ENCODE results near the gene GOLGA6L10.
"Not testable (repeated sequence)": the region's sequence is repeated elsewhere in the genome, so short reads cannot be mapped to it uniquely, and the experiment has no call there.

Gene GOLGA6L10

GRCh38 chr15:82349375-82349774, at the start of gene GOLGA6L10:
GOLGA6L10 (minus strand) TSS chr15:82349475; CDS start chr15:82349375, 100 bp downstream.
- DNase-seq (ENCODE audit: low spot score), result not testable (repeated sequence)

- no peak for DNase-seq (ENCODE audit: low spot score)
These were observed 49.5 kb upstream of the GOLGA6L10 start for GRCh38 chr15:82398785-82399184.

- DNase-seq (ENCODE audit: low spot score), result no peak
These were observed 48.5 kb upstream of the GOLGA6L10 start for GRCh38 chr15:82397817-82398216.

- not testable (repeated sequence) for DNase-seq (ENCODE audit: low spot score)
These were observed 46.5 kb upstream of the GOLGA6L10 start for GRCh38 chr15:82395788-82396187.

- no peak for DNase-seq (ENCODE audit: low spot score)
These were observed 44.4 kb upstream of the GOLGA6L10 start for GRCh38 chr15:82393671-82394070.

GRCh38 chr15:82392077-82392476, 42.8 kb upstream of the GOLGA6L10 start:
- DNase-seq (ENCODE audit: low spot score), result not testable (repeated sequence)

GRCh38 chr15:82390152-82390551, 40.9 kb upstream of the GOLGA6L10 start:
- not testable (repeated sequence) for DNase-seq (ENCODE audit: low spot score)

- not testable (repeated sequence) for DNase-seq (ENCODE audit: low spot score)
These were observed 37.9 kb upstream of the GOLGA6L10 start for GRCh38 chr15:82387209-82387608.

- DNase-seq (ENCODE audit: low spot score), result not testable (repeated sequence)
These were observed 32.2 kb upstream of the GOLGA6L10 start for GRCh38 chr15:82381330-82381955.

GRCh38 chr15:82379552-82379951, 30.3 kb upstream of the GOLGA6L10 start:
- DNase-seq (ENCODE audit: low spot score), result not testable (repeated sequence)

- not testable (repeated sequence) for DNase-seq (ENCODE audit: low spot score)
These were observed 24.4 kb upstream of the GOLGA6L10 start for GRCh38 chr15:82373661-82374060.

- DNase-seq (ENCODE audit: low spot score), result no peak
These were observed 22.4 kb upstream of the GOLGA6L10 start for GRCh38 chr15:82371656-82372055.

- not testable (repeated sequence) for DNase-seq (ENCODE audit: low spot score)
These were observed 18.5 kb upstream of the GOLGA6L10 start for GRCh38 chr15:82367790-82368189.

- not testable (repeated sequence) for DNase-seq (ENCODE audit: low spot score)
These were observed 16.5 kb upstream of the GOLGA6L10 start for GRCh38 chr15:82365692-82366323.

GRCh38 chr15:82364548-82364947, 15.3 kb upstream of the GOLGA6L10 start:
- not testable (repeated sequence) for DNase-seq (ENCODE audit: low spot score)

GRCh38 chr15:82362790-82363189, 13.5 kb upstream of the GOLGA6L10 start:
- DNase-seq (ENCODE audit: low spot score), result not testable (repeated sequence)

- DNase-seq (ENCODE audit: low spot score), result not testable (repeated sequence)
These were observed 11.3 kb upstream of the GOLGA6L10 start for GRCh38 chr15:82360618-82361017.

GRCh38 chr15:82355055-82355454, 5.8 kb upstream of the GOLGA6L10 start:
- DNase-seq (ENCODE audit: low spot score), result not testable (repeated sequence)

GRCh38 chr15:82354546-82354945, 5.3 kb upstream of the GOLGA6L10 start:
- DNase-seq (ENCODE audit: low spot score), result not testable (repeated sequence)

GRCh38 chr15:82347645-82348044, 1.6 kb downstream of the GOLGA6L10 start:
- not testable (repeated sequence) for DNase-seq (ENCODE audit: low spot score)

- DNase-seq (ENCODE audit: low spot score), result not testable (repeated sequence)
These were observed 4.1 kb downstream of the GOLGA6L10 start for GRCh38 chr15:82345176-82345575.

GRCh38 chr15:82344421-82344820, 4.9 kb downstream of the GOLGA6L10 start:
- DNase-seq (ENCODE audit: low spot score), result not testable (repeated sequence)

GRCh38 chr15:82343851-82344250, 5.4 kb downstream of the GOLGA6L10 start:
- DNase-seq (ENCODE audit: low spot score), result not testable (repeated sequence)

Data from kidney capillary endothelial cell (primary cell).